Ascending aorta (tissue), 2 donors: ENCODE data around the gene TTLL11. TPM values are rescaled to one million over a fixed set of nuclear protein-coding genes. Genes with fewer than 3 reads are reported as not detected.

Source experiments
- DNase-seq, 2 donors: peaks; one replicate each; pipeline ENCODE4 v3.0.0-alpha.2; 2019; ENCODE audit warnings: low spot score in 2 of 2
- H3K27ac ChIP-seq, 2 donors: fragments of 200-600 bp; sonication (generic); one replicate each; pipeline ENCODE4 v1.5.1; 2016 to 2017; ENCODE audit warnings: mild to moderate bottlenecking in 1 of 2
- H3K27me3 ChIP-seq: fragments of 200-600 bp; sonication (generic); one replicate; pipeline ENCODE4 v1.5.1; 2017
- H3K36me3 ChIP-seq, 2 donors: fragments of 200-600 bp; sonication (generic); one replicate each; pipeline ENCODE4 v1.5.1; 2016
- H3K4me1 ChIP-seq, 2 donors: fragments of 200-600 bp; sonication (generic); one replicate each; pipeline ENCODE4 v1.5.1; 2016 to 2017; ENCODE audit warnings: mild to moderate bottlenecking in 1 of 2
- H3K4me3 ChIP-seq, 2 donors: fragments of 200-600 bp; sonication (generic); one replicate each; pipeline ENCODE4 v1.5.1; 2016 to 2017; ENCODE audit warnings: mild to moderate bottlenecking in 1 of 2
- H3K9me3 ChIP-seq, 2 donors: fragments of 200-600 bp; sonication (generic); one replicate each; pipeline ENCODE4 v1.5.1; 2016
- intact Hi-C: fragments of 100-400 bp; cut with DNase I; formaldehyde crosslinking; loops from one replicate; pipeline ENCODE4 v1.15.1; 2023
- total RNA-seq: library from RNA; depleted of rRNA; stranded (reverse); fragments of >200 nt; gene quantifications from one replicate; pipeline ENCODE4 v1.1.0, GENCODE V29; 2016
- TF ChIP-seq, protein P1 (sequence below), 3 experiments: fragments of 200-600 bp in 2 of 3; fragments of 450-650 bp in 1 of 3; sonication (generic) in 2 of 3; IDR thresholded peaks; one replicate each; pipeline ENCODE4 v1.5.1; 2016 to 2019; ENCODE audit warnings: antibody characterized with exemption in 3 of 3, mild to moderate bottlenecking in 1 of 3, moderate library complexity in 1 of 3

TTLL11 gene
- total RNA-seq, 1 donor from 2014 or later = 18.5 TPM

DNA sequence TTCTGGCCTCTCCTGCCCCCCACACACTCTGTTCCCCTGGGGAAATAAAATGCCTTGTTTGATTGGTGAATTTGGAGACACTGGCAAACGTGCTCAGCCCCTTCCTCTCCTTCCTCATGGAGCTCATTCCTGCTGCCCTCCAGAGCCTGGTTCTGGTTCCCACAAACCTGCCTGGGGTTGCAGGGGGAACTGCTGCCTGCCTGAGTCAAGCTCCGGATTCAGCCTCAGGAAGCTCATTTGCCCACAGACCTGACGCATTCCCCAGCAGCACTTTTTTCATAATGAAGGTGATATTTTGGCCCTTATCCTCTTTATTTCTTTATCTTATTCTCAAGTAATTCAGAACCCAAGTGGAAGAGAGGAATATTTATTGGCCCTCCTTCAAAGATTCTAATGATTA lies 140.5 kb downstream of the TTLL11 start:
- Histone ChIP-seq H3K4me1 (no peaks in the 10 kb centered on the region), H3K27me3 (no peaks in the 10 kb centered on the region), H3K9me3 (no peaks in the 10 kb centered on the region), H3K27ac (no peak overlapping the region), H3K36me3 (no peaks in the 10 kb centered on the region), H3K4me3 (no peak overlapping the region)
- intact Hi-C loops = no loop called here
- DNase-seq = no peak
- TF ChIP-seq, protein P1, sequence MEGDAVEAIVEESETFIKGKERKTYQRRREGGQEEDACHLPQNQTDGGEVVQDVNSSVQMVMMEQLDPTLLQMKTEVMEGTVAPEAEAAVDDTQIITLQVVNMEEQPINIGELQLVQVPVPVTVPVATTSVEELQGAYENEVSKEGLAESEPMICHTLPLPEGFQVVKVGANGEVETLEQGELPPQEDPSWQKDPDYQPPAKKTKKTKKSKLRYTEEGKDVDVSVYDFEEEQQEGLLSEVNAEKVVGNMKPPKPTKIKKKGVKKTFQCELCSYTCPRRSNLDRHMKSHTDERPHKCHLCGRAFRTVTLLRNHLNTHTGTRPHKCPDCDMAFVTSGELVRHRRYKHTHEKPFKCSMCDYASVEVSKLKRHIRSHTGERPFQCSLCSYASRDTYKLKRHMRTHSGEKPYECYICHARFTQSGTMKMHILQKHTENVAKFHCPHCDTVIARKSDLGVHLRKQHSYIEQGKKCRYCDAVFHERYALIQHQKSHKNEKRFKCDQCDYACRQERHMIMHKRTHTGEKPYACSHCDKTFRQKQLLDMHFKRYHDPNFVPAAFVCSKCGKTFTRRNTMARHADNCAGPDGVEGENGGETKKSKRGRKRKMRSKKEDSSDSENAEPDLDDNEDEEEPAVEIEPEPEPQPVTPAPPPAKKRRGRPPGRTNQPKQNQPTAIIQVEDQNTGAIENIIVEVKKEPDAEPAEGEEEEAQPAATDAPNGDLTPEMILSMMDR (IDR thresholded peaks at IDR 0.05) = no peak

DNA sequence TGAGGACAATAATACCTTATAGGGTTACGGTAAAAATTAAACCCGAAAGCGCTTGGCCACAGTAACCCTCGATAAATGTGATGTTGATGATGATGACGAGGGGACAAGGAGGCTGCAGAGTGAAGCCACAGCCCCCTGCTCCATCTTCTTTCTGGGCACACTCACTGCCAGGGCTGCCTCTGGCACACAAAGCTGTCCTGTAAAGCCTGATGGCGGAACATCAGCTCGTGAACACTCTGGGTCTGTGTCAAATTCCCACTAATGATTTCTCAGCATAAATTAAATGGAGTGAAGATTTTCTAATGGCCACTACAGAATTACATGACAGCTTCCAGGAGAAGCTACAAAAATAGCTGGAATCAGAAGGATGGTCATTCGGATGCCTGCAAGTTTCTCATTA lies 142.2 kb downstream of the TTLL11 start:
- Histone ChIP-seq H3K4me1 (no peaks in the 10 kb centered on the region), H3K27me3 (no peaks in the 10 kb centered on the region), H3K36me3 (no peaks in the 10 kb centered on the region), H3K4me3 (no peak overlapping the region), H3K27ac (no peak overlapping the region), H3K9me3 (no peaks in the 10 kb centered on the region)
- TF ChIP-seq, protein P1 (IDR thresholded peaks at IDR 0.05) = no peak
- DNase-seq = no peak
- intact Hi-C loops = no loop called here

DNA sequence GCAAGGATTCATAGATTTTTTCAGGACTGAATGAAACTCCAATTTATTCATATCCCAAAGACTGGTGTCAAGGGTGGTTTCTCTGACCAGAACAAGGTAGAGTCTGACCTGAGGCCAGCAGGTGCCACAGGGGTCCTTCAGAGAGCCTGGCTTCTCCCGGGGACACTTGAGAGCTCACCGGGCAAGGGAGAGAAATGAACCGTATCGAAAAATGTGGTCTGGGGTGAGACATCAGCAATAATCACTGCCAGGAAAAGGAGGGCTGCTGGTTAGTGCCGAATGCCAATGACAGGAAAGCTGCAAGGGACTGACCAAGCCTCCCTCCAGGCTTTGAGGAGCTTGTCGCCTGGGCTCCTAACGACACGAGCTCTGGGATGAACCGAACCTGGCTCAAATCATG lies 142.7 kb downstream of the TTLL11 start:
- Histone ChIP-seq H3K4me1 (no peaks in the 10 kb centered on the region), H3K27ac (no peak overlapping the region), H3K9me3 (no peaks in the 10 kb centered on the region), H3K27me3 (no peaks in the 10 kb centered on the region), H3K4me3 (no peak overlapping the region), H3K36me3 (no peaks in the 10 kb centered on the region)
- TF ChIP-seq, protein P1 (IDR thresholded peaks at IDR 0.05) = no peak
- intact Hi-C loops = no loop called here
- no peak for DNase-seq

DNA sequence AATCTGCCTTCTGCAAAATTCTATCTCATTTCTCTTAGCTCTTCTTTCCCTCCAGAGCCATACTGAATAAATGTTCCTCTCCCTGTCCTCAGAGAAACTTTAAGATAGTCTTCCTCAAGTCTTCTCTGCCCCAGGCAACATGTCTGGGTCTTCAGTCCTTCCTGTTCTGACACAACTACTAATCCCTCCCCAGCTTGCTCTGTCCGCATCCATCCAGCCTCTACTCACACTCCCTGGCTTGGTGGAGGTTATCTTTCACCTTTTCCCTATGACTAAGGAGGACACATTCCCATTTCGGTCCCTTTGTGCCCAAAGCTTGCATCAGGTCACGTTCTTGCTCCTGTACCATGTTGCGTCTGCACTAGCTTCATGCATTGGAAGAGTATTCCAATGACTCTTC lies 143.3 kb downstream of the TTLL11 start:
- H3K4me1 ChIP-seq = no peaks in the 10 kb centered on the region
- no peak overlapping the region for H3K4me3 ChIP-seq
- DNase-seq = no peak
- H3K9me3 ChIP-seq = no peaks in the 10 kb centered on the region
- H3K36me3 ChIP-seq = no peaks in the 10 kb centered on the region
- TF ChIP-seq, protein P1 (IDR thresholded peaks at IDR 0.05) = no peak
- H3K27ac ChIP-seq = no peak overlapping the region
- intact Hi-C loops = no loop called here
- no peaks in the 10 kb centered on the region for H3K27me3 ChIP-seq

DNA sequence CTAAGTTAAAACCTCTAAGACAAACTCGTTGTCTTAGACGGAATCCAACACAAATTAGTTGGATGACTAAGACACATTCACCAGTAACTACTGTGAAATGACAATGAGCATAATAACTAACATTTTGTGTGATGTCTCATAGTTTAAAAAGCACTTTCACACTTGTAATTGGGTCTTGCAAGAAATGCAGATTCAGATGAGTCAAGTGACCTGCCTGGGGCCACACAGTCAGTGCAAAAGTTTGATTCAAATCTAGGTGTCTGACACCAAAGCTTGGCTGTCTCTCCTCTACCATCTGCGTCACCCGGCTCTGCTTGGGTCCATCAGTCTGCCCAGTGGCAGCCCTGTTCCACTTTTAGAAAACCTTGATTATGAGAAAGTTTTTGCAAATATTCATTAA lies 143.7 kb downstream of the TTLL11 start:
- Histone ChIP-seq H3K4me1 (no peaks in the 10 kb centered on the region), H3K9me3 (no peaks in the 10 kb centered on the region), H3K27ac (no peak overlapping the region), H3K27me3 (no peaks in the 10 kb centered on the region), H3K36me3 (no peaks in the 10 kb centered on the region), H3K4me3 (no peak overlapping the region)
- intact Hi-C loops = no loop called here
- no peak for DNase-seq
- TF ChIP-seq, protein P1 (IDR thresholded peaks at IDR 0.05) = no peak

DNA sequence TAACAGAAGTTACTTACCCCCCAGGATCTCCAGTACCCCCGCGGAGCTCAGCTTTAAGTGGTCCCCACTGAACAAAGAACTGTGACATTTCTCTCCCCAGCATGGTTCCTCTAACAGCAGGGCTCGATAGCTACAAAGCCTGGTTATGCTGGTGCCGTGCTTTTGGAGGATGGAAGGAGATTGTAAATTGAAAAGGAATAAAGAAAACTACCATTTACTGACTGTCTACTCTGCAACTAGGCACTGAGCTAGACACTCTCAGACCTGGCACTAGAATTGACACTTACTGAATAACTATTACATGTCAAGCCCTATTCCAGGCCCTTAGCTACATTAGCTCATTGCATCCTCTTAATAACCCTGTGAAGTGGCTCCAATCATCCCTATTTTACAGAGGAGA lies 145.3 kb downstream of the TTLL11 start:
- no peaks in the 10 kb centered on the region for H3K4me1 ChIP-seq
- H3K27ac ChIP-seq = no peak overlapping the region
- H3K9me3 ChIP-seq = no peaks in the 10 kb centered on the region
- no peaks in the 10 kb centered on the region for H3K36me3 ChIP-seq
- no peak overlapping the region for H3K4me3 ChIP-seq
- intact Hi-C loops = no loop called here
- no peaks in the 10 kb centered on the region for H3K27me3 ChIP-seq
- TF ChIP-seq, protein P1 (IDR thresholded peaks at IDR 0.05) = no peak
- no peak for DNase-seq
